Right cardiac atrium (tissue), 5 donors: ENCODE data around the gene BMPR1B. TPM values are rescaled to one million over a fixed set of nuclear protein-coding genes. Genes with fewer than 3 reads are reported as not detected.

Source experiments
- ATAC-seq, 2 donors: fragments of 200-7000 bp; cut with Tn5 transposase; one replicate each; pipeline versions ENCODE4 v1.8.0 to v1.9.1; 2020; ENCODE audit warnings: moderate library complexity in 2 of 2, mild to moderate bottlenecking in 1 of 2
- DNase-seq, 3 donors: peaks; one replicate each; pipeline ENCODE4 v3.0.0-alpha.2; 2020
- H3K27ac ChIP-seq: one replicate; pipeline ENCODE4 v1.5.1; 2013; ENCODE audit warnings: mild to moderate bottlenecking, low read length, control low read depth, moderate library complexity
- H3K27me3 ChIP-seq: one replicate; pipeline ENCODE4 v1.6.1; 2013; ENCODE audit not compliant: control insufficient read depth, insufficient read depth
- H3K4me1 ChIP-seq: one replicate; pipeline ENCODE4 v1.6.1; 2013; ENCODE audit warnings: low read length; ENCODE audit not compliant: control insufficient read depth, insufficient read depth
- H3K4me3 ChIP-seq: one replicate; pipeline ENCODE4 v1.5.1; 2013; ENCODE audit warnings: low read length, control low read depth
- H3K9me3 ChIP-seq: one replicate; pipeline ENCODE4 v1.6.1; 2013; ENCODE audit warnings: low read length; ENCODE audit not compliant: control insufficient read depth
- WGBS: extraction: QIAGEN DNeasy Blood & Tissue Kit; methylation state at CpG from one replicate; pipeline ENCODE4 v1.1.7; 2013; 5-methylcytosine and 5-hydroxymethylcytosine counted together
- intact Hi-C, 4 donors: fragments of 100-400 bp; cut with DNase I; formaldehyde crosslinking; loops; one replicate each; pipeline versions ENCODE4 v1.11.0 to v1.14.0; 2022 to 2023
- polyA plus RNA-seq: library from polyadenylated mRNA; stranded (reverse); fragments of 200-250 nt; gene quantifications from one replicate; pipeline ENCODE4 v1.2.3, GENCODE V29; 2013
- total RNA-seq, 4 donors: library from RNA; stranded (reverse); fragmentation: NEBNext Ultra II Directional; extraction: Animal tissue kit (Norgen Biotek cat#: 25700); gene quantifications; one replicate each; pipeline ENCODE4 v1.2.1, GENCODE V29; 2021
- donor health status: healthy with polysubstance abuse.
- donor health status: DM: no; HTN: yes; CAD: no.
- donor health status: DM: no; HTN: no; CAD: no.
- donor health status: DM: no; HTN: yes; CAD: no; lungs with severe emphysema.
- donor health status: DM: yes; HTN: yes; CAD: no.

The BMPR1B gene
- total and polyA plus RNA-seq, 5 donors = 0.20 to 1.5 (median 0.88) TPM

GRCh38 chr4:95066050-95066449 lies 308.3 kb downstream of the BMPR1B start:
- Histone ChIP-seq H3K9me3 (no peaks in the 10 kb centered on the region), H3K4me3 (no peak overlapping the region), H3K27me3 (no peaks in the 10 kb centered on the region), H3K27ac (no peak overlapping the region), H3K4me1 (no peaks in the 10 kb centered on the region)
- ATAC-seq (no peak), DNase-seq (no peak)
- WGBS = 38% methylated on average over 1 of the region's 1 CpG
- intact Hi-C loops = no loop called here

DNA sequence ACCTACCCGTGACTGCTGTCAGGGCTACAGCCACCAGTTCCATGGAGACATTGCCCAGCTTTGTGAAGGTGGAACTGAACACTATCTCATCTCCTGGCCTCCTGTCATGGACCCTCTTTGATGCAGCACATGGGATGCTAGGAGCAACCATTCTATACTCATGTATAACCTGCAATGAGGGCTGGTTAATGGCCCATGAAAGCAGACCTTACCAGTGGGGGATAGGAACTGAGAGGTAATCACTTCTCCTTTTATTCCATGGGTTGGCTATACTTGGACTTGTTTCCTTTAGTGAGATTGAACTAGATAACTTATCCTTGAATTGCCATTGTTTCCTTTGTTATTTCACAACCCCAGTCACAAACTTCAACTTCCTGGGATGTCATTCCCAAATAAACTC lies 310.6 kb downstream of the BMPR1B start:
- no peaks in the 10 kb centered on the region for H3K27me3 ChIP-seq
- no peak overlapping the region for H3K4me3 ChIP-seq
- DNase-seq (no peak), ATAC-seq (no peak)
- WGBS = 97% methylated on average over 1 of the region's 1 CpG
- intact Hi-C loops = no loop called here
- no peak overlapping the region for H3K27ac ChIP-seq
- H3K9me3 ChIP-seq = no peaks in the 10 kb centered on the region
- no peaks in the 10 kb centered on the region for H3K4me1 ChIP-seq

DNA sequence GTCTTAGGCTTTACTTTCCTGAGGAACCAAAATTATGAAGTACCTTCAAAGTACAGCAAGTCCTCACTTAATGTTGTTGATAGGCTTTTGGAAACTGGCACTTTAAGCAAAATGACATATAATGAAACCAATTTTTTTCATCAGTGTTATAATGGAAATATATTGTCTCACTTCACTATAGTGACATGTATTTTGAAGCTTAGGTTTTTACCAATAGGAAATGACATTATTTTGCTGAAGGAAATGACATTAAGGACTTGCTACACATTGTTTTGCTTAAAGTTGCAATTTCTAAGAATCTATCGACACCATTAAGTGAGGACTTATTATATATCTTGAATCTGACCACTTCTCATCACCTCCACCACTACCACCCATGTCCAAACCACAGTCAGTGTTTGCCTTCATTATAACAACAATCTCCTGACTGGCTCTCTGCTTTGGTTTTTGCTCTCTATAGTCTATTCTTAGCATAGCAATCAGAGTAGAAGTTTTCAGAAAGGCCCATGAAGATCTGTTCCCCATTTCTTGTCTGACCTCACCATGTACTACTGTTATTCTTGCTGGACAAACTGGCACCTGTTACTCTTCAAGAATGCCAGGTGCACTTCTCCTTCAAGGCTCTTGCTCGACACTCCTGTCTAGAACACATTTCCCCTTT lies 311.2 kb downstream of the BMPR1B start:
- H3K4me1 ChIP-seq = no peaks in the 10 kb centered on the region
- no peaks in the 10 kb centered on the region for H3K27me3 ChIP-seq
- WGBS = 78% methylated on average over 2 of the region's 2 CpGs
- intact Hi-C loops = no loop called here
- no peak for ATAC-seq
- no peaks in the 10 kb centered on the region for H3K9me3 ChIP-seq
- H3K27ac ChIP-seq = no peak overlapping the region
- no peak for DNase-seq
- no peak overlapping the region for H3K4me3 ChIP-seq

GRCh38 chr4:95071851-95072250 lies 314.1 kb downstream of the BMPR1B start:
- WGBS = 88% methylated on average over 3 of the region's 3 CpGs
- Histone ChIP-seq H3K27me3 (no peaks in the 10 kb centered on the region), H3K9me3 (no peaks in the 10 kb centered on the region), H3K27ac (no peak overlapping the region), H3K4me1 (no peaks in the 10 kb centered on the region), H3K4me3 (no peak overlapping the region)
- DNase-seq = no peak
- intact Hi-C loops = no loop called here
- ATAC-seq = no peak

- Histone ChIP-seq H3K9me3 (no peaks in the 10 kb centered on the region), H3K27me3 (no peaks in the 10 kb centered on the region), H3K27ac (no peak overlapping the region), H3K4me1 (no peaks in the 10 kb centered on the region), H3K4me3 (no peak overlapping the region)
- ATAC-seq (no peak), DNase-seq (no peak)
- intact Hi-C loops = no loop called here
- 92% methylated on average over 1 of the region's 1 CpG for WGBS
Observed at GRCh38 chr4:95073646-95074045, 315.9 kb downstream of the BMPR1B start.

DNA sequence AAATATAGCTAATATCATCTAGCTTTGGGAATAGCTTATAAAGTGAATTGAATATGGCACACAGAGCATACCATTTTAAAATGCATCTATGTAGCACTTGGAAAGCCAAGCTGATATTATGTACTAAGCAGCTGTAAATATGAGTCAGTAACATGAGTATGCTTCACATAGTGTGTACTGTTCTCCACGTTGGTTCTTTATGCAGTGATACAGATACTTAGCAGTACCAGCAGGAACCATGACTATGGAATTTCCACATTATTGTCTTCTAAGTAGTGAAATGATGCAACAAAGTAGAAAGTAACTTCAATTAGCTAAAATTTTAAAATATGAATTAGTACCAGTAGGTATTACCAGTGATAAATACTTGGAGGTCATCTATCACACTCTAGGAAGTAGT lies 320.1 kb downstream of the BMPR1B start:
- no peak for DNase-seq
- intact Hi-C loops = no loop called here
- no peaks in the 10 kb centered on the region for H3K4me1 ChIP-seq
- H3K9me3 ChIP-seq = no peaks in the 10 kb centered on the region
- no peak for ATAC-seq
- no peak overlapping the region for H3K4me3 ChIP-seq
- no peaks in the 10 kb centered on the region for H3K27me3 ChIP-seq
- H3K27ac ChIP-seq = no peak overlapping the region
- 66% methylated on average over 1 of the region's 1 CpG for WGBS

DNA sequence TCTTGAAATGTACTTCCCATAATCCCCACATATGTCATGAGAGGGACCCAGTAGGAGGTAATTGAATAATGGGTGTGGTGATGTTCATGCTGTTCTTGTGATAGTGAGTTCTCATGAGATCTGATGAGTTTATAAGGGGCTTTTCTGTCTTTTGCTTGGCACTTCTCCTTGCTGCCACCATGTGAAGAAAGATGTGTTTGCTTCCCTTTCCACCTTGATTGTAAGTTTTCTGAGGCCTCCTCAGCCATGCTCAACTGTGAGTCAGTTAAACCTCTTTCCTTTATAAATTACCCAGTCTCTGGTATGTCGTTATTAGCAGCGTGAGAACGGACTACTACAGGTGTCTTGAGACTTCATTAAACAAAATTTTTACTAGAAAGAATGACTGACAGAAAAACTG lies 323.2 kb downstream of the BMPR1B start:
- Histone ChIP-seq H3K4me1 (no peaks in the 10 kb centered on the region), H3K27ac (no peak overlapping the region), H3K9me3 (no peaks in the 10 kb centered on the region), H3K4me3 (no peak overlapping the region), H3K27me3 (no peaks in the 10 kb centered on the region)
- intact Hi-C loops = no loop called here
- WGBS = 88% methylated on average over 3 of the region's 3 CpGs
- ATAC-seq (no peak), DNase-seq (no peak)

DNA sequence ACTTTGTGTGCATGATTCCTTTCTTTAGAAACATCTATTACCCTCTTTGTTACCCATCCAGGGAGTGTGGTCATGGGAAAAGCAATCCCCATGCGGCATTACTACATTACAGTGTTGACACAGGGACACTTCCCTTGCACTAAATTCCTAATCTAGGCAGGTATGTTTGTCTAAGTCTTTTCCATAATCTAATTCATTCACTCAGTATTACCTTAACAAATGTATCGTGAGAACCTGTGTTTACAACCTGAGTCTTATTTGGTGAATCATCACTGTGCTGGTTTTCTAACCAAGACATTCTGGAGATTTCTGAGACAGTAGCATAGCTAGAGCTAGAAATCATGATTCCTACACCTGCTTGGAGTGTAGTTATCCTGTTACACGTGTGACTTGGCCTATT lies 326.8 kb downstream of the BMPR1B start:
- intact Hi-C loops = no loop called here
- no peak overlapping the region for H3K4me3 ChIP-seq
- 88% methylated on average over 3 of the region's 3 CpGs for WGBS
- no peak overlapping the region for H3K27ac ChIP-seq
- H3K4me1 ChIP-seq = no peaks in the 10 kb centered on the region
- DNase-seq (no peak), ATAC-seq (no peak)
- H3K27me3 ChIP-seq = no peaks in the 10 kb centered on the region
- H3K9me3 ChIP-seq = no peaks in the 10 kb centered on the region

DNA sequence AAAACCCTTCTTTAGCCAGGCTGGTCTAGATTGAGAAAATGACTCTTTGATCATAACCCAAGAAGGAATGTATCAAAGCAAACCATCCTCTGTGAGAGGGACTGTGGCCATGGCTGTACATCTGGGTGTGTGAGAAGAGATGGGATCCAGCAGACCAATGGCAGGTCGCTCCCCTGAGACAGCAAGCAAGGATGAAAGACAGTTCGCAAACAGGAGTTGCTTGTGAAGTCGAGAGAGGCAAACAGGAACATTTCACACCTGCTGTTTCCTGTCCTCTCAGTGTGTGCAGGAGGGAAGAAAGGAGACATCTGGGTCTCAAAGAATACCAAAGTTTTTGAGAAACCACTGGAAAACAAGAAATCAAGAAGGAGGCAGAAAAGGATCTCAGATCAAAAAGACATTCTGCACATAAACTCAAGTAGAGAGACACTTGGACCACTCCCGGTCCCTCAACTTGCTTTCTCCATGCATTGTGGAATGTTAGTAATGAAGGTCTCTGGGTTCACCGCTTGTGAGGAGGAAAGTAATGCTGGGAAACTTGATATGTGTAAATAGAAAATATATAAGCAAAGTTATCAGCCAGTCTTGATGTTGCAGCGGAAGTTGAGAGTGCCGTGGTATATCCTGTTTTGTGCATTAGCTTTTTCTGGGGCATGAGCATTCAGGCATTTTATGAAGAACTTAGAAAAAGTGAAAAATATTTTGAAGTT lies 327.5 kb downstream of the BMPR1B start:
- no peak for DNase-seq
- Histone ChIP-seq H3K4me3 (no peak overlapping the region), H3K4me1 (no peaks in the 10 kb centered on the region), H3K27ac (no peak overlapping the region), H3K27me3 (no peaks in the 10 kb centered on the region), H3K9me3 (no peaks in the 10 kb centered on the region)
- intact Hi-C loops = no loop called here
- no peak for ATAC-seq
- 55% methylated on average over 7 of the region's 7 CpGs for WGBS

DNA sequence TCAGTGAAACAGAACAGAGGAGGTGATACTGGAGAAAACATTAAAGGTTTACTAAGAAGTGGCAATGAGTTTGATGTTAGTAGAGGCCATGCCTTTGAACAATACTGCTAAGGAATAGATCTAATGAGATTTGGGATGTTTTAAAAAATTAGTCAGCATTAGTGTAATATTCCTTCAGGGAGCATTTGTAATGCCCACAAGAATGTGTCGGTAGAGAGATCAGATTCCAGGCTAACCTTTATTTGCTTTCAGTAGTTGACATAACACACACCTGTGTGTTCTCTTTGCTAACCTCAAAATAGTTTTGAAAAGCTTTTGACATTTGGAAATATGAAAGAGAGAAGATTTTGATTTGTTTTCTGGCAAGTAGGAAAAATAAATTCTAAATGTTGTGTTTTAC lies 328.8 kb downstream of the BMPR1B start:
- no peak for ATAC-seq
- Histone ChIP-seq H3K4me3 (no peak overlapping the region), H3K9me3 (no peaks in the 10 kb centered on the region), H3K4me1 (no peaks in the 10 kb centered on the region), H3K27ac (no peak overlapping the region), H3K27me3 (no peaks in the 10 kb centered on the region)
- DNase-seq = no peak
- 85% methylated on average over 1 of the region's 1 CpG for WGBS
- intact Hi-C loops = no loop called here

- WGBS = 77% methylated on average over 2 of the region's 2 CpGs
- intact Hi-C loops = no loop called here
Observed at GRCh38 chr4:95087657-95088455, 330.1 kb downstream of the BMPR1B start.

More at GRCh38 chr4:95087657-95088455, 330.1 kb downstream of the BMPR1B start:
- Histone ChIP-seq H3K4me1 (no peaks in the 10 kb centered on the region), H3K27ac (no peak overlapping the region), H3K4me3 (no peak overlapping the region), H3K9me3 (no peaks in the 10 kb centered on the region), H3K27me3 (no peaks in the 10 kb centered on the region)
- no peak for DNase-seq
- ATAC-seq = no peak
